IPS-18a (cell line): ENCODE measurements around the gene CORO2B.

ENCODE experiments used
- H3K27ac ChIP-seq: one replicate; pipeline ENCODE4 v1.5.1; 2013; ENCODE audit warnings: low read length
- H3K27me3 ChIP-seq: one replicate; pipeline ENCODE4 v1.6.1; 2013; ENCODE audit warnings: mild to moderate bottlenecking, low read length; ENCODE audit not compliant: control insufficient read depth, insufficient read depth
- H3K36me3 ChIP-seq: one replicate; pipeline ENCODE4 v1.6.1; 2013; ENCODE audit warnings: low read depth, low read length; ENCODE audit not compliant: control insufficient read depth
- H3K4me1 ChIP-seq: one replicate; pipeline ENCODE4 v1.6.1; 2013; ENCODE audit warnings: low read depth, low read length; ENCODE audit not compliant: control insufficient read depth
- H3K4me3 ChIP-seq: one replicate; pipeline ENCODE4 v1.5.1; 2013; ENCODE audit warnings: low read length
- H3K9ac ChIP-seq: one replicate; pipeline ENCODE4 v1.6.1; 2013; ENCODE audit warnings: mild to moderate bottlenecking, low read length, moderate library complexity
- H3K9me3 ChIP-seq: one replicate; pipeline ENCODE4 v1.6.1; 2013; ENCODE audit warnings: low read depth, low read length; ENCODE audit not compliant: control insufficient read depth

Gene CORO2B

GRCh38 chr15:68694111-68694510 is 115.3 kb downstream of the CORO2B start:
- no peaks in the 10 kb centered on the region for H3K9me3 ChIP-seq
- no peaks in the 10 kb centered on the region for H3K27me3 ChIP-seq
- no peaks in the 10 kb centered on the region for H3K36me3 ChIP-seq
- no peak overlapping the region for H3K4me3 ChIP-seq
- H3K27ac ChIP-seq = no peak overlapping the region
- no peak overlapping the region for H3K9ac ChIP-seq
- peaks cover 14% of the 10 kb centered on the region for H3K4me1 ChIP-seq

GRCh38 chr15:68695061-68695595 is 116.3 kb downstream of the CORO2B start:
- Histone ChIP-seq H3K27me3 (no peaks in the 10 kb centered on the region), H3K9me3 (no peaks in the 10 kb centered on the region), H3K36me3 (no peaks in the 10 kb centered on the region), H3K27ac (no peak overlapping the region), H3K9ac (no peak overlapping the region), H3K4me1 (peaks cover 19% of the 10 kb centered on the region), H3K4me3 (no peak overlapping the region)

GRCh38 chr15:68696414-68697363 is 117.9 kb downstream of the CORO2B start:
- H3K27me3 ChIP-seq = no peaks in the 10 kb centered on the region
- no peak overlapping the region for H3K27ac ChIP-seq
- peaks cover 29% of the 10 kb centered on the region for H3K4me1 ChIP-seq
- H3K4me3 ChIP-seq = no peak overlapping the region
- H3K9me3 ChIP-seq = no peaks in the 10 kb centered on the region
- H3K9ac ChIP-seq = no peak overlapping the region
- no peaks in the 10 kb centered on the region for H3K36me3 ChIP-seq

- no peak overlapping the region for H3K27ac ChIP-seq
- H3K9ac ChIP-seq = no peak overlapping the region
- H3K9me3 ChIP-seq = no peaks in the 10 kb centered on the region
- no peak overlapping the region for H3K4me3 ChIP-seq
- no peaks in the 10 kb centered on the region for H3K36me3 ChIP-seq
- H3K27me3 ChIP-seq = no peaks in the 10 kb centered on the region
- H3K4me1 ChIP-seq = peaks cover 29% of the 10 kb centered on the region
Observed at GRCh38 chr15:68697711-68698690, 119.2 kb downstream of the CORO2B start.

DNA sequence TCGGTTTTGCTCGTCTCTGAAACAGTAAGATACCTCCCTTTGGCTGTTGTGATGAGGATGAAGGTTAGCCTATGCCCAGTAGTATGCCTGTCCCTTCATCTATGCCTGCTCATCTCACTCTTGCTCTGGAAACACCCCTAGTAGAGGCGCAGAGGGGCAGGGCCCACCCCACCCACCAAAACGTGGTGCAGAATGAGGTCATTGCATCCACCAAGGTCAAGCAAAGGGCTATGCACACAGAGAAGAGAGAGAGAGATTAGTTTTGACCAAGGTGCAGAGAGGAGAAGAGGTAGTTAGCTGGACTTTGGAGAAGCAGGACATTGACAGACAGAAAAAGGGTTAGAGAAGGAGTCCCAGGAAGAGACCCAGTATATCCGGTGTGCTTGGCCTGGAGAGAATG is 119.9 kb downstream of the CORO2B start:
- Histone ChIP-seq H3K4me3 (no peak overlapping the region), H3K36me3 (no peaks in the 10 kb centered on the region), H3K4me1 (peaks cover 29% of the 10 kb centered on the region), H3K9ac (no peak overlapping the region), H3K27me3 (no peaks in the 10 kb centered on the region), H3K9me3 (no peaks in the 10 kb centered on the region), H3K27ac (no peak overlapping the region)

DNA sequence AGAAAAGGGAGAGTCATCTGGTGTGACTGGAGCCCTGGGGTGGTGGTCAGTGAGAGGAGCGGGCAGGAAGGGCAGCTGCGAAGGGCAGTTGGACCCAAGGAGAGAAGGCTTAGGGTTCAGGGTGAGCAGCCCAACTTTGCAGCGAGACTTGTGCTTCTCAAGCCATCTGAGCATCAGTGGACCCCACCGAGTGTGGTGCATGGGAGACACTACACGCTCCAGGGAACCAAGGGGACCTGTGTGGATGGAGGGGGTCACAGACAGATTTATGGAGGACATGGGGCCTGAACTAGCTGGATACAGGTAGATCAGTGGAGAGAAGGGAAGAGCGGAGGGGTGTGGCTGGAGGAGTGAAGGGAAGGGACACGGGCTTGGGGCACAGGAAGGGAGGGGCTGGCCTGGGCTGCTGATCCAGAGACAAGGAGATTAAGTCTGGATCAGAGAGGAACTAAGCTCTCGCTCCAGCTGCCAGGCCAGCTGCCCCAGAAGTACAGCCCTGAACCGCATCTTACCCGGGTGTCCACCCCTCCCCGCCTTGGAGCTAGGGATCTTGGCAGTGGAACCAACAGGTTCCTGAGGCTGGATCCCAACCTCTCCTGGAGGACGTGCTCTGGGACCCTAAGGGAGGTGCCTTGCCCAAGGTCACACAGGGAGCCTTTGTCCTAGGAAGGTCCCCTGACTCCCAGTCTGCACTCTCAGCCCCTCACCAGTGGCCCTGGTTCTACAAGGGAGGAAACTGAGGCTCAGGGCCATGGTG is 120.5 kb downstream of the CORO2B start:
- H3K9ac ChIP-seq = no peak overlapping the region
- H3K27ac ChIP-seq = no peak overlapping the region
- H3K27me3 ChIP-seq = no peaks in the 10 kb centered on the region
- no peaks in the 10 kb centered on the region for H3K9me3 ChIP-seq
- peaks cover 29% of the 10 kb centered on the region for H3K4me1 ChIP-seq
- no peak overlapping the region for H3K4me3 ChIP-seq
- H3K36me3 ChIP-seq = no peaks in the 10 kb centered on the region

DNA sequence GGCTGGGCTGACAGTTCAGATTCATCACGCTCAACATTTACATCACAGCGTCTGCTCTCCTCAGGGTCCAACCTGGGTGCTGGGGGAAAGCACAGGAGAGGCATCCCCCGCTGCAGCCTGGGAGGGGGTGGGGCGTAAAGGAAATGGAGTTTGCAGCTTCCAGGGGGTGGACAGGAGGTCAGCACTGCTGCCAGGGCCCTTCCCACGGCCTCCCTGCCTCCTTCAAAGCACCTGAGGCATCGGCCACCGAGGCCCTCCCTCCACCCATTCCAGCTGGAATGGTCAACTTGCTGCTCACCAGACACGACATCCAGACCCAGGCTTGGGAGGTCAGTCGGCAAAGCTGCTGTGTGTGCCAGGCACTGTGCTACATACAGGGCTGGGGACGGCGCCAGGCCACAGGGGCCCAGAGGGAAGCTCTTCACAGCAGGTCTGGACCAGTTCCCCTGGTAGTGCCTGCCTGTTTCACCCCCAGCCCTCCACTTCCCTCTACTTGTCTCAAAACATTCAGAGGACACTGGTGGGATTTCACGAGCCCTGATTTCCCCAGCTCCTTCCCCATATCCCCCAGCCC is 121.2 kb downstream of the CORO2B start:
- H3K4me3 ChIP-seq = no peak overlapping the region
- peaks cover 23% of the 10 kb centered on the region for H3K4me1 ChIP-seq
- H3K9ac ChIP-seq = no peak overlapping the region
- H3K9me3 ChIP-seq = no peaks in the 10 kb centered on the region
- no peaks in the 10 kb centered on the region for H3K27me3 ChIP-seq
- H3K36me3 ChIP-seq = no peaks in the 10 kb centered on the region
- H3K27ac ChIP-seq = no peak overlapping the region

DNA sequence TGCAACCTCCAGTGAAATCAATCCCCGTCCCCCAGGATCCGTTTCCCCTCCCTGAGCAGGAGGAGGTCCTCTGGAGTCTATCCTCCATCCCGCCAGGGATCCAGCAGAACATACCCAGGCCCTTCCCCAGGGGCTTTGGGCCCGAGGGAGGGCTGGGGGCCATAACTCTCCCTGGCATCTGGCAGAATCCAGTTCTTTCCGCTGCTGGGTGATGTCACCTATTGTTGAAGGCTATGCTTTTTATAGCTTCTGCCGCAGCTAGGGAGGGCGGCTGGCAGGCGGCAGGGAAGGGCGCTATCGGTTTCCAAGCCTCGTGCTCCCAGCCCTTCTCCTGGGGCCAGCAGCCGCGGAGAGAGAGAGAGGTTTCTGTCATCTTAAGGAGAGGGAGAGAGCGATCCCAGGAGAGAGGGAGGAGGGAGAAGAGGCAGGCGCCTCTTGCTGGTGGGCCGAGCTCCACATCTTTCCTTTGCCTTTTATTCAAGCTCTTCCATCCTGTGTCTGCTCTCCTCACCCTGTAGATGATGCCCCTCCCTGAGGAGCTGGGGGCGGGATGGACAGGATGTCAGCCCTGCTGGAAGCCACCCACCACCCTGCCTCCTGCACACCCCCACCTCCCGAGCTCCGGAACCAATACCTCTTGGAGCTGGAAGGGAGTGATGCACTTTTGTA is 121.8 kb downstream of the CORO2B start:
- Histone ChIP-seq H3K36me3 (no peaks in the 10 kb centered on the region), H3K9me3 (no peaks in the 10 kb centered on the region), H3K27ac (no peak overlapping the region), H3K4me3 (no peak overlapping the region), H3K27me3 (no peaks in the 10 kb centered on the region), H3K9ac (no peak overlapping the region), H3K4me1 (peaks cover 17% of the 10 kb centered on the region)

- no peaks in the 10 kb centered on the region for H3K36me3 ChIP-seq
- no peaks in the 10 kb centered on the region for H3K27me3 ChIP-seq
- H3K4me3 ChIP-seq = no peak overlapping the region
- no peaks in the 10 kb centered on the region for H3K9me3 ChIP-seq
- H3K27ac ChIP-seq = no peak overlapping the region
- no peak overlapping the region for H3K9ac ChIP-seq
- H3K4me1 ChIP-seq = peaks cover 15% of the 10 kb centered on the region
Observed at GRCh38 chr15:68701886-68702285, 123.1 kb downstream of the CORO2B start.

GRCh38 chr15:68704496-68705021 is 125.8 kb downstream of the CORO2B start:
- H3K9ac ChIP-seq = no peak overlapping the region

More at GRCh38 chr15:68704496-68705021, 125.8 kb downstream of the CORO2B start:
- Histone ChIP-seq H3K36me3 (no peaks in the 10 kb centered on the region), H3K9me3 (no peaks in the 10 kb centered on the region), H3K27ac (no peak overlapping the region), H3K27me3 (no peaks in the 10 kb centered on the region), H3K4me1 (peaks cover 14% of the 10 kb centered on the region), H3K4me3 (no peak overlapping the region)
